Left ventricle myocardium inferior (tissue), 1 donor: Measurements from ENCODE around the gene MKNK1. TPM values are rescaled to one million over a fixed set of nuclear protein-coding genes. Genes with fewer than 3 reads are reported as not detected.

Source experiments
- DNase-seq: peaks from one replicate; pipeline ENCODE4 v3.0.0-alpha.2; 2020
- H3K27ac ChIP-seq: fragments of 200-600 bp; replicated peaks from 2 replicates; pipeline ENCODE4 v1.8.0; 2021
- H3K27me3 ChIP-seq: fragments of 200-600 bp; 2 replicates; pipeline ENCODE4 v1.8.0; 2021; ENCODE audit warnings: low read depth
- H3K36me3 ChIP-seq: fragments of 200-600 bp; 2 replicates; pipeline ENCODE4 v1.8.0; 2021
- H3K4me1 ChIP-seq: fragments of 200-600 bp; 2 replicates; pipeline ENCODE4 v1.8.0; 2021
- H3K4me3 ChIP-seq: fragments of 200-600 bp; 2 replicates; pipeline ENCODE4 v1.8.0; 2021; ENCODE audit warnings: mild to moderate bottlenecking, moderate library complexity
- H3K9me3 ChIP-seq: fragments of 200-600 bp; replicated peaks from 2 replicates; pipeline ENCODE4 v1.8.0; 2021
- CTCF ChIP-seq: fragments of 200-600 bp; IDR thresholded peaks from 2 replicates; pipeline ENCODE4 v1.8.0; 2021; ENCODE audit warnings: antibody characterized with exemption, mild to moderate bottlenecking, borderline replicate concordance
- intact Hi-C: fragments of 100-400 bp; cut with micrococcal nuclease; formaldehyde crosslinking; loops from one replicate; pipeline ENCODE4 v1.11.0; 2022
- total RNA-seq: library from RNA; stranded (reverse); fragmentation: NEBNext Ultra II Directional; extraction: Animal tissue kit (Norgen Biotek cat#: 25700); gene quantifications from one replicate; pipeline ENCODE4 v1.2.1, GENCODE V29; 2021
- donor health status: DM: no; HTN: yes; CAD: no; lungs with severe emphysema.

Gene MKNK1
- total RNA-seq, 1 donor from 2014 or later = 43.5 TPM

DNA sequence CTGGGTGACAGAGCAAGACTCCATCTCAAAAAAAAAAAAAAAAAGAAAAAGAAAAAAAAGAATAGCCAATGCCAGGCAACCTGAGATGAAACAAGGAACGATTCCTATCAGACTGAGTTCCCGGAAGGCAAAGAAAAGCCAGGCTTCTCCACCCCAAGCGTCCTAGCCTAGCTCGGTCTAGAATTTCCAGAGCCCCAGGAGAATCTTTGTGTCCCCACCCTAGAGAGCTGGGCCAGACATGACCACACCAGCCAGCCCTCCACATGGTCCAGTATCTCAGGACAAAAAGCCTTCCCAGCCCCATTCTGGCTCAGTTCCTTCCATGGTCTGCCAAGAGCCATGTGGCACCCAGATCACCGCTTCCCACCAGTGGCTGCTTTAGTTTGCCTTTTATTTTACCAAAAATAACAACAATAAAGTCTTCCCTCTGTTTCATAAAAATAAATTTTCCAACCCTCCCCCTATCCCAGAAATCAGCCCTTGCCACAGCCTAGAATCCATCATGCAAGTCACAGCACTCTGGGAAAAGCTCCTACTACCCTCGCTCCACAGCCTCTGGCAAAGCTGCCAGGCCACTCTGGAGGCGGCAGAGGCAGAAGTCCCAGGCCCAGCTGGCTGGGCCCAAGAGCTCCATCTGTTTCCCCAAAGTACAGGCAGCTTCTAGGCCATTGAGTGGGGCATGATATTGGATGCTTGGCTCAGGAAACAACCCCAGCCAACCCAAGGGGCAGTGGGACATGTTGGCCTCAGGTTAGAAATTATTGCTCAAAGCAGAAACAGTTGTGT is 3.5 kb upstream of the MKNK1 start:
- no peak for TF ChIP-seq CTCF
- DNase-seq = peak; percentile 47
- H3K9me3 ChIP-seq = no peaks in the 10 kb centered on the region
- no peaks in the 10 kb centered on the region for H3K27me3 ChIP-seq
- H3K4me1 ChIP-seq = peaks cover 71% of the 10 kb centered on the region
- intact Hi-C loops = no loop called here
- H3K4me3 ChIP-seq = no peak overlapping the region
- peaks cover 36% of the 10 kb centered on the region for H3K36me3 ChIP-seq
- H3K27ac ChIP-seq = peak overlapping the region; percentile 55

GRCh38 chr1:46606255-46606965 is 2.3 kb upstream of the MKNK1 start:
- H3K9me3 ChIP-seq = no peaks in the 10 kb centered on the region
- H3K4me1 ChIP-seq = peaks cover 71% of the 10 kb centered on the region
- intact Hi-C loops = no loop called here
- TF ChIP-seq CTCF = no peak
- H3K27me3 ChIP-seq = no peaks in the 10 kb centered on the region
- peak overlapping the region; percentile 55 for H3K27ac ChIP-seq
- H3K4me3 ChIP-seq = no peak overlapping the region
- H3K36me3 ChIP-seq = peaks cover 29% of the 10 kb centered on the region
- no peak for DNase-seq

- no peak for DNase-seq
- peaks cover 75% of the 10 kb centered on the region for H3K4me1 ChIP-seq
- peak overlapping the region; percentile 89 for H3K27ac ChIP-seq
- no peak for TF ChIP-seq CTCF
- no peaks in the 10 kb centered on the region for H3K27me3 ChIP-seq
- H3K4me3 ChIP-seq = peak overlapping the region; percentile 87
- H3K9me3 ChIP-seq = no peaks in the 10 kb centered on the region
- peaks cover 24% of the 10 kb centered on the region for H3K36me3 ChIP-seq
- intact Hi-C loops = no loop called here
Observed at GRCh38 chr1:46605232-46605631, 1.2 kb upstream of the MKNK1 start.

- DNase-seq = no peak
- Histone ChIP-seq H3K4me3 (peak overlapping the region; percentile 87), H3K36me3 (peaks cover 6% of the 10 kb centered on the region), H3K4me1 (peaks cover 88% of the 10 kb centered on the region), H3K27me3 (no peaks in the 10 kb centered on the region), H3K9me3 (no peaks in the 10 kb centered on the region), H3K27ac (peak overlapping the region; percentile 89)
- TF ChIP-seq CTCF = no peak
- intact Hi-C loops = no loop called here
Observed at GRCh38 chr1:46603481-46603857, 599 bp downstream of the MKNK1 start.

- TF ChIP-seq CTCF = no peak
- DNase-seq = no peak
- Histone ChIP-seq H3K27me3 (no peaks in the 10 kb centered on the region), H3K4me3 (no peak overlapping the region), H3K27ac (peak overlapping the region; percentile 10), H3K9me3 (no peaks in the 10 kb centered on the region), H3K4me1 (peaks cover 73% of the 10 kb centered on the region), H3K36me3 (no peaks in the 10 kb centered on the region)
- intact Hi-C loops = no loop called here
Observed at GRCh38 chr1:46601257-46602007, 2.6 kb downstream of the MKNK1 start.
